ENCODE data around the gene SNRK.
"Not testable (repeated sequence)": the region's sequence is repeated elsewhere in the genome, so short reads cannot be mapped to it uniquely, and the experiment has no call there.

SNRK gene

DNA sequence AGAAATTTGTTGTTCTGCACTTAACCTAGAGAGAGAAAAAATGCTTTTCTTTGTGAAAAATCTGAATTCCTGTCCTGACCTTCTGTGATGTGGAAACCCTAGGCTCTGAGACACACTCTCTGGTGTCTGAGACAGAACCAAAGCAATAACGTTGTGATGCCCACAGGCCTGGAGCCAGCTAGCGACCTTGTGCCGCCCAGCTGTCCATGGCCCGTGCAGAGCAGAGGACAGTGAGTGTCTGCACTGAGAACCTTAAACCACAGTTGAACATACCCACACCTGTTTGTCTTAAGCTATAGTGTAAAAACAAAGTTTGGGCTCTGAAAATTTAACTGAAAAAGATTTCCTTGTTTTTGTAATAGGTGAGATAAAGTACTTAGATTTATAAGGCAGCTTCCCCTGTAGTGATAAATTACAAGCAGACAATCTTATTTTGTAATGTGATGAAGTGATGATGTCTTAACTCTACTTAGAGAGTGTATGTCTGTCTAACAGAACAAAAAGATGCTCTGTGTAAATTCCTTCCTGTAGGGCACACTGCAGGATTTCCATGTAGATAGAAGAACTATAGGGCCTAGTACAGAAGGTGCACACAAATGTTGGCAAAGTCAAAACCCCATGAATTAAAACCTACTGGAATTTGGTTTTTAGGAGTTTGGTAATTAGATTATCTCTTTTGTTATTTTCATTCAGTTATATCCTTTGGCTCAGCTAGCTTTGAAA is 62.7 kb downstream of the SNRK start:
- Histone ChIP-seq H3K27ac (ENCODE audit: low read depth, low read length) (no peak overlapping the region), H3K4me3 (ENCODE audit: low read depth in 1 of 2, low read length in 2 of 2) (no peak overlapping the region), H3K9me3 (ENCODE audit: low read length) (peaks cover 6% of the 10 kb centered on the region), H3K4me1 (ENCODE audit: insufficient read depth, low read length) (peaks cover 8% of the 10 kb centered on the region), H3K27me3 (ENCODE audit: control insufficient read depth in 1 of 2, insufficient read depth in 2 of 2, low read length in 2 of 2) (no peaks in the 10 kb centered on the region), H3K9ac (ENCODE audit: low read length) (no peak overlapping the region), H3K36me3 (ENCODE audit: insufficient read depth, low read length) (peaks cover 42% of the 10 kb centered on the region)

DNA sequence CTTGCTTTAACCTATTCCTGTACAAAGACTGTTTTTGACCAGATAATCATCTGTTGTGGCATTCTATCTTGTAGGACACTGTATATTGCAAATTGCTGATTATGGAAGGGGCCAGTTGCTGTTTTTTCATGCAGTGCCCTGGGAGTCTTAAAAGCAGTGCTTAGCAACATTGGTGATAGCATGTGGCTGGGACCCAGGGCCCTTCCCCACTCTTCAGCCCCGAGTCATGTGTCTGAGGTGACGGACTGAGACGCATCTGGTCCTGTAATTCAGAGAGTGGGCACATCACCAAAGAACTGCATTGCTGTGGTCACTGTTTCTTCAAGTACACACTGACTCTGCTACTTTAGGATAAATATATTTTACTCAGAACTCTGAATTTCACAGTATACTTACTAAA is 63.4 kb downstream of the SNRK start:
- peaks cover 7% of the 10 kb centered on the region for H3K9me3 ChIP-seq (ENCODE audit: low read length)
- no peak overlapping the region for H3K9ac ChIP-seq (ENCODE audit: low read length)
- no peak overlapping the region for H3K4me3 ChIP-seq (ENCODE audit: low read depth in 1 of 2, low read length in 2 of 2)
- H3K27ac ChIP-seq (ENCODE audit: low read depth, low read length) = no peak overlapping the region
- H3K36me3 ChIP-seq (ENCODE audit: insufficient read depth, low read length) = peaks cover 41% of the 10 kb centered on the region
- peaks cover under 1% of the 10 kb centered on the region for H3K4me1 ChIP-seq (ENCODE audit: insufficient read depth, low read length)
- no peaks in the 10 kb centered on the region for H3K27me3 ChIP-seq (ENCODE audit: control insufficient read depth in 1 of 2, insufficient read depth in 2 of 2, low read length in 2 of 2)

DNA sequence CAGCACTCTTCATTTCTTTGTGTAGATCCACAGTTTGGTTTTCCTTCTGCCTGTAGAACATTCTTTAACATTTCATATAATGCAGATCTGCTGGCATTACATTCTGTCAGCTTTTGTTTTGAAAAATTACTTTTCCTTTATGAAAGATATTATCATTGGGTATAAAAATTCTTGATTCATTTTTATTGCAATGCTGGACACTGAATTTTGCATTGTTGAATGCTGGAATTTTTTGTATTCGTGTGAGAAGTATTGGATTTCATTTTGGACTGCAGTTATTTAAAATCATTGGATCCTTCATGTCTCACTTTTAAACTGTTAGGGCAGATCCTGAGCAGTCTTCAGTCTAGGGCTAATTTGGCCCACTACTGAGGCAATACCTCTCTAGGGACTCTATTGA is 67.1 kb downstream of the SNRK start:
- Histone ChIP-seq H3K4me3 (ENCODE audit: low read depth in 1 of 2, low read length in 2 of 2) (no peak overlapping the region), H3K9ac (ENCODE audit: low read length) (no peak overlapping the region), H3K36me3 (ENCODE audit: insufficient read depth, low read length) (peaks cover 20% of the 10 kb centered on the region), H3K27me3 (ENCODE audit: control insufficient read depth in 1 of 2, insufficient read depth in 2 of 2, low read length in 2 of 2) (no peaks in the 10 kb centered on the region), H3K27ac (ENCODE audit: low read depth, low read length) (no peak overlapping the region), H3K4me1 (ENCODE audit: insufficient read depth, low read length) (no peaks in the 10 kb centered on the region), H3K9me3 (ENCODE audit: low read length) (peaks cover 7% of the 10 kb centered on the region)

DNA sequence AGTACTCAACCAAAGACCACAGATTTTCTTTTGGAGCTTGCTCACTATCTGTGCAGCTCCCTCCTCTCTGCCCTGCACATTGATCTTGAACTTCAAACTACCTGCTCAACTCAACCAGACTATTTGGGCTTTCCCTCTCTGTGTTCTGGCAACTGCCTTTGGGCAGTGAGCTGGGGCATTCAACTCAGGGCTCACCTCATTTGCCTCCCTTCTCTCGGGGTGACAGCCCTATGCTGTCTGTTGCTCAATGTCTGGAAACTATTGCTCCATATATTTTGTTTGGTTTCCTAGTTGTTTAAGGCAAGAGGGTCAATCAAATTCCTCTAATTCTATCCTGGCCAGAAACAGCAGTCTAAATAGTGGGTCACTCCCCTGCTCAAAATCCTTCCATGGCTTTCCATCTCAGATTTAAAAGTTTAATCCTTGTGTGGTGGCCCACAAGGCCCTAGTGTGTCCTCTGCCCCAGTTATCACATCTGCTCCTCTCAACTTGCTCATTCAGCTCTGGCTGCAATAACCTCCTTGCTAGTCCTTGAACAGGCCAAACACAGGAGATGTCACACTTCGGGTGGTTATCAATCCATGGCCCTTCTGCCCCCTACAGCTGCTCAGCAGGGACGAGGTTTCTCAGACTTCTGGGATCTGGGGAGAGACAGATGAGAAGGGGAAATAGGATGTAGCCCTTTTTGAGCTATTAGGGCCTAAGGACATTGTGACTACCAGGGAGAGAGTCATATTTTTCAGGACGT is 67.8 kb downstream of the SNRK start:
- peaks cover 7% of the 10 kb centered on the region for H3K9me3 ChIP-seq (ENCODE audit: low read length)
- no peak overlapping the region for H3K27ac ChIP-seq (ENCODE audit: low read depth, low read length)
- H3K4me1 ChIP-seq (ENCODE audit: insufficient read depth, low read length) = no peaks in the 10 kb centered on the region

DNA sequence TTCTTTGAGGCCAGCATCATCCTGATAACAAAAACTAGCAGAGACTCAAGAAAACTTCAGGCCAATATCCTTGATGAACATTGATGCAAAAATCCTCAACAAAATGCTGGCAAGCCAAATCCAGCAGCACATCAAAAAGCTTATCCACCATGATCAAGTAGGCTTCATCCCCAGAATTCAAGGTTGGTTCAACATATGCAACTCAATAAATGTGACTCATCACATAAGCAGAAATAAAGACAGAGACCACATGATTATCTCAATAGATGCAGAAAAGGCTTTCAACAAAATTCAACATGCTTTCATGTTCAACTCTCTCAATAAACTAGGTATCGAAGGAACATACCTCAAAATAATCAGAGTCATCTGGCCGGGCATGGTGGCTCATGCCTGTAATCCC is 69.7 kb downstream of the SNRK start:
- not testable (repeated sequence) for H3K9ac ChIP-seq (ENCODE audit: low read length); H3K36me3 ChIP-seq (ENCODE audit: insufficient read depth, low read length); H3K4me3 ChIP-seq (ENCODE audit: low read depth in 1 of 2, low read length in 2 of 2); H3K9me3 ChIP-seq (ENCODE audit: low read length); H3K27ac ChIP-seq (ENCODE audit: low read depth, low read length); H3K4me1 ChIP-seq (ENCODE audit: insufficient read depth, low read length); H3K27me3 ChIP-seq (ENCODE audit: control insufficient read depth in 1 of 2, insufficient read depth in 2 of 2, low read length in 2 of 2)

More for the DNA sequence above, 67.8 kb downstream of the SNRK start:
- Histone ChIP-seq H3K9ac (ENCODE audit: low read length) (no peak overlapping the region), H3K36me3 (ENCODE audit: insufficient read depth, low read length) (peaks cover 13% of the 10 kb centered on the region), H3K27me3 (ENCODE audit: control insufficient read depth in 1 of 2, insufficient read depth in 2 of 2, low read length in 2 of 2) (no peaks in the 10 kb centered on the region), H3K4me3 (ENCODE audit: low read depth in 1 of 2, low read length in 2 of 2) (no peak overlapping the region)

DNA sequence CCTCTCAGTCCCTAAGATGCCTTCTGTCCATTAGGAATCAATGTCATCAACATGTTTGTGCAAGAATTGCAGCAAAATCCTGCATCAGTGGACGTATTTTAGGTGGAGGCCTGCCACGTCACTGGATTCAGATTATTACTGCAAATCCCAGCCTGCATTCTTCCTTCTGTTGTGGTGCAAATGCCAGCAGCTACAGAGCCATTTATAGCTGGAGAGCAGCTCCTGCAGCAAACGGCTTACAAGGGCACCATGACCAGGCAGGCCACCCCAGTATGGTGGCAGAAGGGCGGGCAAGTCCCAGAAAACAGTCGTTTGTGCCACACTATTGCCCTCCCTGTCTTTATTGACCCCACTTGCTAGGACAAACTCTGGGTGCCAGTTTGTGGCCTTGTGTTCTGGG is 74.7 kb downstream of the SNRK start:
- no peak overlapping the region for H3K27ac ChIP-seq (ENCODE audit: low read depth, low read length)
- no peak overlapping the region for H3K9ac ChIP-seq (ENCODE audit: low read length)
- no peaks in the 10 kb centered on the region for H3K27me3 ChIP-seq (ENCODE audit: control insufficient read depth in 1 of 2, insufficient read depth in 2 of 2, low read length in 2 of 2)
- H3K4me3 ChIP-seq (ENCODE audit: low read depth in 1 of 2, low read length in 2 of 2) = no peak overlapping the region
- H3K36me3 ChIP-seq (ENCODE audit: insufficient read depth, low read length) = no peaks in the 10 kb centered on the region
- peaks cover 3% of the 10 kb centered on the region for H3K4me1 ChIP-seq (ENCODE audit: insufficient read depth, low read length)
- H3K9me3 ChIP-seq (ENCODE audit: low read length) = no peaks in the 10 kb centered on the region

DNA sequence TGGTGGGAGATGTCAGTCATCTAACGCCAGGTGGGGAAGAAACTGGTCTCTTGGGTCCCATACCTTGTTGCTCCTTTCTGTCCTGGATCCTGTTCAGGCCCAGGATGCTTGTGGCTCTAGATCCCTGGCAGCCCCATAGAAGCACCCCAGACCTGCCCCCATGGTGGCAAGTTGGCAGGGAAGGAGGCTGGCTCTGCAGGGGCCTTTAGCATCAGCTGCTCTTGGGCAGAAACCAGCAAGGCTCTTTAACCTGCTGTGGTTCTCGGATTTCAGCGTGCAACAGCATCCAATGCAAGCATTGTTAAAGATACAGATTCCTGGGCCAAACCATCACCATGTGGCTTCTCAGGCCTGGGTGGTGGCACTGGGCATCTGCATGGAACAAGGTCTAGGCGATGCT is 75.8 kb downstream of the SNRK start:
- H3K9me3 ChIP-seq (ENCODE audit: low read length) = no peaks in the 10 kb centered on the region
- H3K27me3 ChIP-seq (ENCODE audit: control insufficient read depth in 1 of 2, insufficient read depth in 2 of 2, low read length in 2 of 2) = no peaks in the 10 kb centered on the region
- no peak overlapping the region for H3K9ac ChIP-seq (ENCODE audit: low read length)
- no peak overlapping the region for H3K27ac ChIP-seq (ENCODE audit: low read depth, low read length)
- H3K36me3 ChIP-seq (ENCODE audit: insufficient read depth, low read length) = no peaks in the 10 kb centered on the region
- peaks cover 7% of the 10 kb centered on the region for H3K4me1 ChIP-seq (ENCODE audit: insufficient read depth, low read length)
- no peak overlapping the region for H3K4me3 ChIP-seq (ENCODE audit: low read depth in 1 of 2, low read length in 2 of 2)

DNA sequence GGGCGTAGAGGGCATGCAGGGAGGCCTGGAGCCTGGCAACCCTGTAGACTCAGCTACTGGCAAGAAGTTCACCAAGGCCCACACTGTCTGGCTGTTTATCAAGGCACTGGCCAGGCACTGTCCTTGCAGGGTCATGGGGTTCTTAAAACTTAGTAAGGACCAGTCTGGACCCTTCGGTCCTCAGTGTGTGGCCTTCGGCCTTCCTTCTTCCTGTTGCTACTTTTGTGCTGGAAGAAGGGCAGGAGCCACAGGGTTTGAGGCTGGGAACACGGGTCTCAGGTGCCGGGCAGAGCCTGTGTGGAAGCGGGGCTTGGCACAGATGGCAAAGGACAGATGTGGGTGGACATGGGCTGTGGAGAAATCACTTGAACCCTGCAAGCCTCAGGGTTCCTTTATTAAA is 76.6 kb downstream of the SNRK start:
- Histone ChIP-seq H3K9ac (ENCODE audit: low read length) (no peak overlapping the region), H3K4me3 (ENCODE audit: low read depth in 1 of 2, low read length in 2 of 2) (no peak overlapping the region), H3K9me3 (ENCODE audit: low read length) (no peaks in the 10 kb centered on the region), H3K27me3 (ENCODE audit: control insufficient read depth in 1 of 2, insufficient read depth in 2 of 2, low read length in 2 of 2) (no peaks in the 10 kb centered on the region), H3K27ac (ENCODE audit: low read depth, low read length) (no peak overlapping the region), H3K36me3 (ENCODE audit: insufficient read depth, low read length) (no peaks in the 10 kb centered on the region), H3K4me1 (ENCODE audit: insufficient read depth, low read length) (peaks cover 7% of the 10 kb centered on the region)

DNA sequence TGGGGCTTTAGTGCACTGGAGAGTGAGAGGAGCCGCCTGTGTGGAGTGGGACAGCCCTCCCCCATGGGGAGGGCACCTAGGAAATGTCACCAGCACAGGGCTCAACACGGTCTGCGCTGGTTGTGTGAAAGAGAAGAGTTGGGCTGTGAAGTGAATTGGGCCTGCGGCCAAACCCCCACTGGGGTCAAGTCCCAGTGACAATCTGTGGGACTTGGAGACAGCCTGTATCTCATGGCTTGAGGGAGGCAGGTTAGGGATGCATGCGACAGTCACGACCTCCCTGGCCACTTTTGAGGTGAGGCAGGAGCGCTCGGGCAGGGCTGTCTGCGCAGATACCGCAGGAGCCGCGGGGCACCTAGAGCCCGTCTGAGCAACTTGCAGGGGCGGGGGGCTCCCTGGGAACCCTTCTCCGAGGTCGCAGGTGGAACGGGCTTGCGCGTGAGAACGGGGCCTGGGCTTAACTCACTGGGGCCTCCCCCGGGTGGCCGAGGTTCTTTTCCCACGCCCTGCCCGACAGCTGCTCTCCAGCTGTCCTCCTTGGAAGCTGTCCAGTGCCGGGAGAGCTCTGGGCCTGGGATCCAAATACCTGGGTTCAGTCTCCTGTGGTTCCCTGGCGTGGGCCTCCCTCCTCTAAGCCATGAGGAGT is 77.4 kb downstream of the SNRK start:
- Histone ChIP-seq H3K9ac (ENCODE audit: low read length) (no peak overlapping the region), H3K9me3 (ENCODE audit: low read length) (no peaks in the 10 kb centered on the region), H3K4me3 (ENCODE audit: low read depth in 1 of 2, low read length in 2 of 2) (no peak overlapping the region), H3K36me3 (ENCODE audit: insufficient read depth, low read length) (no peaks in the 10 kb centered on the region), H3K27me3 (ENCODE audit: control insufficient read depth in 1 of 2, insufficient read depth in 2 of 2, low read length in 2 of 2) (no peaks in the 10 kb centered on the region), H3K4me1 (ENCODE audit: insufficient read depth, low read length) (peaks cover 7% of the 10 kb centered on the region), H3K27ac (ENCODE audit: low read depth, low read length) (no peak overlapping the region)

DNA sequence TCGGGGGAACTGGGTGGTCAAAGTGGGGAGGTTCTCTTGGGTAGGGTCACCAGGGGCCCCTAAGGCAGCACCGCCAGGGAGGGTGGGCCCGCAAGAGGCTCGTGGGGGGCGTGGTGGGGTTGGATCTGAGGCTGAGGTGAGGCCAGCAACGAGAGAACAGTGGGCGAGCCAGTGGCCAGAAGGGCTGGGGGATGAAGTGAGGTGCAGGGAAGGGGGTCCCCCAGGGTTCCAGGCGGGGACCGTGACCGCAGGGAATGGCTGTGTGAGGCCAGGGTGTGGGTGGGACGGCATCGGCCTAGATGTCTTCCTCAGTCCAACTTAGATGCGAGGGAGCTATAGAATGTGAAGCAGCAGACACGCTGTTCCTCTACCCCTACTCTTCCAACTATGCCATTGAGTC is 78.2 kb downstream of the SNRK start:
- Histone ChIP-seq H3K36me3 (ENCODE audit: insufficient read depth, low read length) (no peaks in the 10 kb centered on the region), H3K27me3 (ENCODE audit: control insufficient read depth in 1 of 2, insufficient read depth in 2 of 2, low read length in 2 of 2) (no peaks in the 10 kb centered on the region), H3K27ac (ENCODE audit: low read depth, low read length) (no peak overlapping the region), H3K4me3 (ENCODE audit: low read depth in 1 of 2, low read length in 2 of 2) (no peak overlapping the region), H3K4me1 (ENCODE audit: insufficient read depth, low read length) (peaks cover 7% of the 10 kb centered on the region), H3K9ac (ENCODE audit: low read length) (no peak overlapping the region), H3K9me3 (ENCODE audit: low read length) (no peaks in the 10 kb centered on the region)

DNA sequence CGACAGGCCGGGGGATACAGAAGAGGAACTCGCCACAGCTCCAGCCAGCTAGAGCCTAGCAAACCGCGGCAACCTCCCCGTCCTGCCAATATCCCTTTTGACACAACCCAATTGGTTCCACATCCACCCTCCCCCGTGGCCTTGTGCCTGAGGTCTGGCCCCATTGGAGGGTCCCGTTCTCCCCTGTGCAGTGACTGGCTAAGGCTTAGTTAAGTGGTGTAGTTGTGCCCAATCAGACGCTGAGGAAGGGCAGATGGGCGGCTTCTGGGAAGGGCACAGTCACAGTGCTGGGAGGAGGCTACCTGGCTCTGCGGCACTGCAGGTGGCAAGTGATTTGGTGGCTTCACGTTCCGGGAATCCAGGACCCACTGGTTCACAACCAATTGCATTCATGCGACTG is 78.6 kb downstream of the SNRK start:
- no peaks in the 10 kb centered on the region for H3K36me3 ChIP-seq (ENCODE audit: insufficient read depth, low read length)
- no peaks in the 10 kb centered on the region for H3K27me3 ChIP-seq (ENCODE audit: control insufficient read depth in 1 of 2, insufficient read depth in 2 of 2, low read length in 2 of 2)
- H3K9ac ChIP-seq (ENCODE audit: low read length) = no peak overlapping the region
- H3K9me3 ChIP-seq (ENCODE audit: low read length) = no peaks in the 10 kb centered on the region
- peaks cover 7% of the 10 kb centered on the region for H3K4me1 ChIP-seq (ENCODE audit: insufficient read depth, low read length)
- H3K4me3 ChIP-seq (ENCODE audit: low read depth in 1 of 2, low read length in 2 of 2) = no peak overlapping the region
- no peak overlapping the region for H3K27ac ChIP-seq (ENCODE audit: low read depth, low read length)

Measured in muscle layer of colon (tissue), 2 donors.